NCI-H128 (cell line): Measurements from ENCODE around the gene ATP6V0E2.
"Not testable (repeated sequence)": the region's sequence is repeated elsewhere in the genome, so short reads cannot be mapped to it uniquely, and the experiment has no call there.

Source experiments
- DNase-seq: peaks from one replicate; lab custom pipeline; 2025; ENCODE audit not compliant: unreplicated experiment; lab: John Stamatoyannopoulos, UW

Gene ATP6V0E2

DNA sequence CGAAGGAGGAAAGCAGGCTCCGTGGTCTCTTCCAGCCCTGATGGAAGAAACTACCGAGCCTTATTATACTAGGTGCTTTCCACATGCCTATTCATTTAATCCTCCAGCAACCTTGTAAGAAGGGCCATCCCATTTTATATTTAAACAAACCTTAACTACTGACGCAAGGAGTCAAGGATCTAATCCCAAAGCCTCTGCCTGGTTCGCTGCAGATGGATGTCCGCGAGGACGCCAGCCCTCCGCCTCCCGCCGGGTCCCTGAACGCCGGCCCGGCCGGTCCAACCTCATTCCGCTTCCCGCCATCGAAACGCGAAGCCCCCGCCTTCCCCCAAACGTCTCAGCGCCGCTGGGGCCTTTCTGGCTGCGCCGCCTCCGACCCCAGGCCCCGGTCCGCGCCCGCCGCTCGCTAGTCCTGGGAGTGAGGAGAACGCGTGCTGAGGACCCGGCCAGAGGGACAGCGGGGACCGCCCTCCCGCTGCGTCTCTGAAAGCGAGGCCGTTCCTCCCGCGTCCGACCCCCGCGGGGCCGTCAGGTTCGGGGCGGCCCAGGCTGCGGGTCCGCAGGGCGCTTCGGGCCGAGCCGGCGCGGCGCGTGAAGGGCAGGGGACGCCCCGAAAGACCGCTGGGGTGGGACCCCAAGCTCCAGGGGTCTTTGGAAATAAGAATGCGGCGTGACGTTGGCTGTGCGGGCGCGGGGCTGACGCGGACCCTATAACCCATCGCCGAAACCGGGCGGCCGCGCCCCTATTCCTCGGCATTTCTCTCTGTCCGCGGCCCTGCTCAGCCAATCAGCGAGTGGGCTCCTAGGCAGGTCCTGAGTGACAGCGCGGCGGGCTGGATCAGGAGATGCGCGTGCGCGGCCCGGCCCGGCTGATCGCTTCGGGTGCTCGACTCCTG, at the start of gene ATP6V0E2:
ATP6V0E2 (plus strand) TSS at position 896 of the 896 bp plus-strand sequence. CDS start 97 bp downstream, outside the sequence.
- DNase-seq: peak; percentile 93

DNA sequence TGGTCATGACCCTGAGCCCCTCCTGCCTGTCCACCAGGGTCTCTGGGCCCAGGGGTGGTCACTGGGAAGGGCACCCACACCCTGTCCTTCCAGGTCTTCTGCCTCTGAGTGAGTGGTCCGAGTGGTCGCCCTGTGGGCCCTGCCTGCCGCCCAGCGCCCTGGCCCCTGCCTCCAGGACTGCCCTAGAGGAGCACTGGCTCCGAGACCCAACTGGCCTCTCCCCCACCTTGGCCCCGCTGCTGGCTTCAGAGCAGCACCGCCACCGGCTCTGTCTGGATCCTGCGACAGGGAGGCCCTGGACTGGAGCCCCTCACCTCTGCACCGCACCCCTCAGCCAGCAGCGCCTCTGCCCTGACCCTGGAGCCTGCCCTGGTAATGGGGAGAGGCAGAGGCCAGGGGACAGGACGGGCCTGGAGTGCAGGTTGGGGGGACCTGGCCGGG, 49.4 kb upstream of the ATP6V0E2 start:
- no peak for DNase-seq

DNA sequence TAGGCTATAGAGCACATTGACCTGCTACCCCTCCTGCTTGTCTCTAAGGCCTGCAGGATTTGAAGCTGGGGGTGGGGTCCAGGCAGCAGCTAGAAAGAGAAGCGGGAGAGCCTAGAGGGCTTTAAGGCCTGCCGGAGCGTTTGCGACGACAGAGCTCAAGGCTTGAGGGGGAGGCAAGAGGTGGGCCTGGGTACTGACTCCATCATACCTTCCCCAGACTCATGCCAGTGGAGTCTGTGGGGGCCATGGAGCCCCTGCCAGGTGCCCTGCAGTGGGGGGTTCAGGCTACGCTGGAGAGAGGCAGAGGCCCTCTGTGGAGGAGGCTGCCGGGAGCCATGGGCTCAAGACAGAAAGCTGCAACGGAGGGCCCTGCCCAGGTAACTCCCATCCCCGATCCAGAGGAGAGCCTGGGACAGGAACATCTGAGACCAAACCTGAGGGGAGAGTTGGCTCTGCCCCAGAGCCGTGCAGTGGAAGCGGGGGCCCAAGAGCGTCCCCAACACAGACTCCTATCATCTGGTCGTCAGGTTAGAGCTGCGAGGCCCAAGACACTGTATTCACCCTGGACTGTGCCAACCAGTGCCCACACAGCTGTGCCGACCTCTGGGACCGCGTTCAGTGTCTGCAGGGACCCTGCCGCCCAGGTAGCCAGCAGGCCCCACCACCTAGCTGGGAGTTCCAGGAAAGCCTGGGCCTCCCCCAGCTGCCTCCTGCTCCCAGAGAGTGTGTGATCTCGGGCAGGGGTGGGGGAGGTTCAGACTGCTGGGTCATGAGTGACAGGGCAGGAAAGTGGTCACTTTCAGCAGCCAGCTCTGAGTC, 48.8 kb upstream of the ATP6V0E2 start:
- no peak for DNase-seq

DNA sequence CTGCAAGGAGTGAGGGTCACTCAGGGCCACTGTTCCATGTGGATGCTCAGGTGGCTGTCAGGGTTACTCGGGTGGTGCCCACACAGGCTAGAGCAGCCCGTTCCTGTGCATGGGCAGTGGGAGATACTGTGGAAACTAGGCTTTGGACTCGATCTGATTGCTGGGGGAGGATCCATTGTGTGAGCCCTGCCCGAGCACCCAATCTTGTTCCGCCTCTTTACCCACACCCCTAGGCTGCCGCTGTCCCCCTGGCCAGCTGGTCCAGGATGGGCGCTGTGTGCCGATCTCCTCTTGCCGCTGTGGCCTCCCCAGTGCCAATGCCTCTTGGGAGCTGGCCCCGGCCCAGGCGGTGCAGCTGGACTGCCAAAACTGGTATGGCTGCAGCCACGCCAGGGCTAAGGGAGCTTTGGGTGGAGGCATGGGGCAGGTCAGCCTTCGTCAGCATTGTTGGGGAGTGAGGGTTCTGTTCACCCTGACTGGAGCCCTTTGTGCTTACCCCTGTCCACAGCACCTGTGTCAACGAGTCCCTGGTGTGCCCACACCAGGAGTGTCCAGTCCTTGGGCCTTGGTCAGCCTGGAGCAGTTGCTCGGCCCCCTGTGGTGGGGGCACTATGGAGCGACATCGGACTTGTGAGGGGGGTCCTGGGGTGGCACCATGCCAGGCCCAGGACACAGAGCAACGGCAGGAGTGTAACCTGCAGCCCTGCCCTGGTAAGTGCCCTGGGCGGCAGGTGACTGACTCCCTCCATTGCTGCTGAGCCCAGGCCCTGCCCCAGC, 48.0 kb upstream of the ATP6V0E2 start:
- no peak for DNase-seq

DNA sequence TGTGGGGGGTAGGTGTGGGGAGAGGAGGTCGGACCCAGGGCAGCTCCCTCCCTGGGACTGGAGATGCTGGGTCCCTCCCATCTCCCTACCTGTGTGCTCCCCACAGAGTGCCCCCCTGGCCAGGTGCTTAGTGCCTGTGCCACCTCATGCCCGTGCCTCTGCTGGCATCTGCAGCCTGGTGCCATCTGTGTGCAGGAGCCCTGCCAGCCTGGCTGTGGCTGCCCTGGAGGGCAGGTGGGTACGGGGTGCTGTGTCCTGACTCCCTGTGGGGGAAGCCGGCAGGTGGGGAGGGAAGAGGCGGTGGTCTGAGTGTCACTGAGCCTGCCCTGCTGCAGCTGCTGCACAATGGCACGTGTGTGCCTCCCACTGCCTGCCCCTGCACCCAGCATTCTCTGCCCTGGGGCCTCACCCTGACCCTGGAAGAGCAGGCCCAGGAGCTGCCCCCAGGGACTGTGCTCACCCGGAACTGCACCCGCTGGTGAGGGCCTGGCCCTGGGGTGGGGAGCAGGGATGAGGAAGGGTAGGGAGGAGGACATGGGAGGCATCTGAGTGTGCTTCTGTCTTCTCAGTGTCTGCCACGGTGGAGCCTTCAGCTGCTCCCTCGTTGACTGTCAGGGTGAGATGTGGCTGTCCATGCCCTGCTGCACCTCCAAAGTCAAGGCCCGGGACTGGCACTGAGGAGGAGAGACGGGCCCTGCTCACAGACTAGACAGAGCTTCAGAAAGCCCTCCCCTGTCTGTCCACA, 47.3 kb upstream of the ATP6V0E2 start:
- DNase-seq: no peak

DNA sequence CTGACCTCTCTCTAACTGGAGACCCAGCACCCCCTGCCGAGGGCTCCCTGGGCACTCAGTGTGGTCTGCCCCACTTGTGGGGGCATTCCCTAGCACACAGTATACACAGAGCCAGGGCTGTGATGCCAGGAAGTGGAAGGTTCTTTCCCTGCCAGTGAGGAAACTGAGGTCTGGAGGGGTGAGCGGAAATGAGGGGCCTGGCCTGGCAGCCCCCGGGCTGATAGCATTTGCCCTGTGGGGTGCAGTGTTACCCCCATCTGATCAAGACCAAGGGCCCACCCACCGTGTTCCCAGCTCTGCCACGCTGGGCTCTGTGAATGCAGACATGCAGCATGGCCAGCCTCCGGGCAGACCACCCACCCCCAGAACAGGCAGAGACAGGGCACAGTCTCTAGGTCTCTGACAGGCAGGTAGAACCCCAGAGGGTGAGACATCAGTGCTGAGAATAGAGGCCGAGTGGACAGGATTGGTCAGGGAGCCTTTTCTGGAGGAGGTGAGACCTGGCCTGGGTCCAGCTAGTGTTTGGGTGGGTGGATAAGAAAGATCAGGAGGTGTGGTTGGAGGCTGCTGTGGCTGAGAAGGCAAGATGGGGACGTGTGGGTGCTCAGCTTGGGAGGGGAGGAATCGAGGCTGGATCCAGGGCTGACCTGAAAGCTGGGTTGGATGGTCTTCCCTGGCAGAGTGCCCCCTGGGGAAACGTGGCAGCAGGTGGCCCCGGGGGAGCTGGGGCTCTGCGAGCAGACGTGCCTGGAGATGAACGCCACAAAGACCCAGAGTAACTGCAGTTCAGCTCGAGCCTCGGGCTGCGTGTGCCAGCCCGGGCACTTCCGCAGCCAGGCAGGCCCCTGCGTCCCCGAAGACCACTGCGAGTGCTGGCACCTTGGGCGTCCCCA, 46.4 kb upstream of the ATP6V0E2 start:
- DNase-seq: no peak

DNA sequence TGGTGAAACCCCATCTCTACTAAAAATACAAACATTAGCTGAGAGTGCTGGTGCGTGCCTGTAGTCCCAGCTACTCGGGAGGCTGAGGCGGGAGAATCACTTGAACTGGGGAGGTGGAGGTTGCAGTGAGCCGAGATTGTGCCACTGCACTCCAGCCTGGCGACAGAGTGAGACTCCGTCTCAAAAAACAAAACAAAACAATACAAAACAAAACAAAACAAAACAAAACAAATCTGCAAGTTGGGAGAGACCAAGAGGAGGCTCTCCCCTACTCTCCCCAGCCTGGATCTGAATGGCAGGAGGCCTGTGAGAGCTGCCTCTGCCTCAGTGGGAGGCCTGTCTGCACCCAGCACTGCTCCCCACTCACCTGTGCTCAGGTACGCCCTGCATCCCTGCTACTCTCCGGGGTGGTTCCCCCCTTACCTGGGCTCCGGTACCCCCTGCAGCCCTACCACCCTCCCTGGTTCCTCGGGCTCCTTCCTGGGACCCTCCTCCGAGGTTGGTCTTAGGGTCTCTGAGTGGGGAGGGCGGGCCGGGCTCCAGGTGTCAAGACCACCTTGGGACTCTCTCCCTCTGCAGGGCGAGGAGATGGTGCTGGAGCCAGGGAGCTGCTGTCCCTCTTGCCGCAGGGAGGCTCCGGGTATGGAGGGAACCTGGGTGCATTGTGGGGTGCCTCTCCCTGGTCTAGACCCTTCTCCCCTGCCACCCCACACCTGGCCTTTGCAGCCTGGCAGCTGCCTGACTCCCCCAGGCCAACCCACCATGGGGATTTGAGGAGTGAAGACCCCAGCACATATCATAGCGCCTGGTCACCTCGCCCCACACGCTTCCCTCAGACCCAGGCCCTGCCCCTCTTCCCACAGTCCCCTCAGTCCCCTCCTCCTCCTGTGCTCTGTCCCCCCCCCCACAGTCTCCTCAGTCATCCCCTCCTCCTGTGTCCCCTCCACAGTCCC, 45.1 kb upstream of the ATP6V0E2 start:
- DNase-seq: no peak

DNA sequence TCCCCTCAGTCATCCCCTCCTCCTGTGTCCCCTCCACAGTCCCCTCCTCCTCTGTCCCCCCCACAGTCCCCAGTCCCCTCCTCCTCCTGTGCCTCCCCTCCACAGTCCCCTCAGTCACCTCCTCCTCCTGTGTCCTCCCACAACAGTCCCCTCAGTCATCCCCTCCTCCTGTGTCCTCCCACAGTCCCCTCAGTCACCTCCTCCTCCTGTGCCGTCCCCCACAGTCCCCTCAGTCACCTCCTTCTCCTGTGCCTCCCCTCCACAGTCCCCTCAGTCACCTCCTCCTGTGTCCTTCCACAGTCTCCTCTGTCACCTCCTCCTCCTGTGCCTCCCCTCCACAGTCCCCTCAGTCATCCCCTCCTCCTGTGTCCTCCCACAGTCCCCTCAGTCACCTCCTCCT, 43.2 kb upstream of the ATP6V0E2 start:
- not testable (repeated sequence) for DNase-seq

DNA sequence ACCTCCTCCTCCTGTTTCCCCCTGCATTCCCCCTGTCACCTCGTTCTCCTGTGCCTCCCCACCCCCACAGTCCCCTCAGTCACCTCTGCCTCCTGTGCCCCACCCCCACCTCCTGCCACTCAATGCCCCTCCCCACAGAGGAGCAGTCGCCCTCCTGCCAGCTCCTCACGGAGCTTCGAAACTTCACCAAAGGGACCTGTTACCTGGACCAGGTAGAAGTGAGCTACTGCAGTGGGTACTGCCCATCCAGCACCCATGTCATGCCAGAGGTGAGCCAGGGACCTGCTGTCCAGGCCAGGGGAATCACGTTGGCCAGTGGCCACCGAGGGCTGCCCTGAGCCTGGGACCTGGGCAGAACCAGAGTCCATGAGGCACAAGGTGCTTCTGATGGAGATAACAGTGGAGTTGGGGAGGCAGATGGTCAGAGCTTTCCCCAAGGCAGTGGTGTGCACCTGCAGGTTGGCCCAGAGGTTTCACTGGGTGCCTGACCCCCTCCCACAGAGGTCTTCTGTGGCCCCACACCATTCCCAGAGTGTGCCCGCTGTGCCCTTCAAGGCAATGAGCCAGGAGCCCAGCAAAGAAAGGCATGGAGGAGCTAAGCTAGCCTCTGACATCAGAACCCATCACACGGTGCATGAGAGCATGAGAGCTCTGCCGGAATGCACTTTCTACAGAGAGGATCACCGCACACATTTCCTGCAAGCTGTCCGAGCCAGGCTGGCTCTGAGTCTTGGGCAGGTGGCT, 42.6 kb upstream of the ATP6V0E2 start:
- no peak for DNase-seq

DNA sequence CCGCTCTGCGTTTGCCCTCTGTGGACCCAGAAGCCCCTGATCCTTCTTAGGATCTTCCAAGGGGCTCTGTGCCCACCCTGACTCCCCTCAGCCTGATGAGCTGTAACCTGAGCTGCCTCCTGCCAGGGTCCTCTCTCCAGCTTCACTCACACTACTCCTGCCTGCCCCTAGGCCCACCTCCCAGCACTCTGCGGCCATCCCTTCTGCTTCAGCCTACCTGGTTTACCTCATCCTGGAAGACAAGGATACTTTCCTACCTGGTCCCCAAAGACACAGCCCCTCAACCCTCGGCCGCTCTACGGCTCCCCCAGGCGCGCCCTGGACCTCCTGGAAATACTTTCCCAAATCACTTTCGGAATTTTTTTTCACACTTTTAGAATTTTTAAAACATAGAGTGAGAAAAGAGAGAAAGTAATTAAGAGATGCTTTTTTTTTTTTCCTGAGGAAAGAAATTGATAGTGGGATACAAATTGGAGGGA, 42.0 kb upstream of the ATP6V0E2 start:
- no peak for DNase-seq

DNA sequence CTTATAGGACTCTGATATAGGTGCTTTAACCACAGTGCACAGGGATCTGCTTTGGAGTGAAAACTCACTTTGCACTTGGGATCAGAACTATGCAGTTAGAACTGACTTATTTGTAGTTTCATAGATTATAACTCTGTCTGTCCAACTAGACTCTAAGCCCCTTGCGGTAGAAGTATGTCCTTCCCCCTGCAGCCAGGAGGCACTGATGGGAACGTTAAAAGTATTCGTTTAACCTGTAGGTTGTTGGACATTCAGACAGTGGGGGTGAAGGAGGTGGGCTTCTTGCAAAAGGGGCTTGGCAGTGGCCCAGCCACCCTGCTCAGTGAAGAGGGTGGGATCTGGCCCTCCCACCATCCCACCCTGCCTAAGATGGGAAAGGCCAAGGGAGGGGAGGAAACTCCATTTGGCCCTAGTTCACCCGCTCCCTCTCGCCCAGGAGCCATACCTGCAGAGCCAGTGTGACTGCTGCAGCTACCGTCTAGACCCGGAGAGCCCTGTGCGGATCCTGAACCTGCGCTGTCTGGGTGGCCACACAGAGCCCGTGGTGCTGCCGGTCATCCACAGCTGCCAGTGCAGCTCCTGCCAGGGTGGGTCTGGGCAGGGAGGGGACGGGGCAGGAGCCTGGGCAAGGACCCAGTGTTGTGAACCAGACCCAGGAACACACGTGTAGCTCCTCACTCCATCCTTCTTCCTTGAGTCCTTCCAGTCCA, 41.3 kb upstream of the ATP6V0E2 start:
- no peak for DNase-seq

DNA sequence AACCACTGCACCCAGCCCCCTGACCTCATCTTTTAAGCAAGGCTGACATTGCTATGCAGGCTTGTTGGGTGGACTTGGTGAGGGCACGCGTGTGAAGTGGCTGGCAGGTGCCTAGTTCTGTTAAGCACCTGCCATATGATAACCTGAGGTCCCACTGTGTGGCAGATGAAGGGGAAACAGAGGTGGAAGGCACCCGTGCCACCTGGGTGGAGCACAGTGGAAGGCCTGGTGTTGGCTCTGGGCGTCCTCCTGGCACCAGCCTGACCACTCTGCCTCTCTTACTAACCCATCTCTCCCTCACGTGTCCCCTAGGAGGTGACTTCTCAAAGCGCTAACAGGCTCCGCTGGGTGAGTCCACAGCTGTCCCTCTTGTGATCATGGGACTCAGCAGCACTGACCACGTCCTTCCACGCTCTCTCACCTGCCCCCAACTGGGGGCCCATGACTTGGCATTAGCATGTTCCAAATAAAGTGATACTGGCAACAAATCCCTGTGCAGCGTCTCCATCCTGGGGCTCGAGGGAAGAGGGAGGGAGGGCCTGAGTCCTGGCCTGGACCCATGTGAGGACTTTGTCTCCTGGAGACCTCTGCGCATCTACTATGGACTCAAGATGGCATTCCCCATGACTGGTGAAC, 40.2 kb upstream of the ATP6V0E2 start:
- no peak for DNase-seq

DNA sequence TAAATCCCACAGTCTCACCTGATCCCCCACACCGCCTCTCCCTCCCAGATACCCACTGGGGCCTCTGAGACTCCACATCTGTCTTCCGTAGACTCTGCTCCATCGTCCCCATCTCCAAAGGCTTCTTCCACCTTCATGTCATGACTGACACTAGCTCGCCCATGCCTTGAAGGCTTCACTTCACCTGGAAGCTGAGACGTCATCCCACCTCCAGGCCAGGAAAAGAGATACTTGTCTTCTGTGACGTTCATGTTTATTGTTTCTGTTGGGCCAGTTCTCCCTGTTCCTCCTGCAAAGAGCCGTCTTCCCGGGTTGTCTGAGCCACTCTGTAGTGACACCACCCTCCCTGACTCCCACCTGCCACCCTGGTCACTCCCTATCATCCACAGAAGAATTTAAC, 39.2 kb upstream of the ATP6V0E2 start:
- no peak for DNase-seq

DNA sequence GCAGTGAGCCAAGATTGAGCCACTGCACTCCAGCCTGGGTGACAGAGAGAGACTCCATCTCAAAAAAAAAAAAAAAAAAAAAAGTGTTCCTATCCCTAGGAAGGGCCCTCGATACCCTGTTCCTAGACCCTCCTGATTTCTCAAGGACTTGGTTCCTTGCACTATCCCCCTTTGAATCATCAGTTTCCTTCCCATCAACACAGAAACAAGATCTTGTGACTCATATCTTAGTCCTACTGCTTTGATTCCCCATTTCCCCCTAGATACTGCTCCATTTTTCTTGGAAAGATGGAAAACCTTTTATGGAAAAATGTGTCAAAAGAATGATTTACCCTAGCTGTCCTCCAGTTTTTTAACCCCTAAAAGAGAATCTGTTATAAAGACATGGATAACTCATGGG, 37.3 kb upstream of the ATP6V0E2 start:
- DNase-seq: no peak

DNA sequence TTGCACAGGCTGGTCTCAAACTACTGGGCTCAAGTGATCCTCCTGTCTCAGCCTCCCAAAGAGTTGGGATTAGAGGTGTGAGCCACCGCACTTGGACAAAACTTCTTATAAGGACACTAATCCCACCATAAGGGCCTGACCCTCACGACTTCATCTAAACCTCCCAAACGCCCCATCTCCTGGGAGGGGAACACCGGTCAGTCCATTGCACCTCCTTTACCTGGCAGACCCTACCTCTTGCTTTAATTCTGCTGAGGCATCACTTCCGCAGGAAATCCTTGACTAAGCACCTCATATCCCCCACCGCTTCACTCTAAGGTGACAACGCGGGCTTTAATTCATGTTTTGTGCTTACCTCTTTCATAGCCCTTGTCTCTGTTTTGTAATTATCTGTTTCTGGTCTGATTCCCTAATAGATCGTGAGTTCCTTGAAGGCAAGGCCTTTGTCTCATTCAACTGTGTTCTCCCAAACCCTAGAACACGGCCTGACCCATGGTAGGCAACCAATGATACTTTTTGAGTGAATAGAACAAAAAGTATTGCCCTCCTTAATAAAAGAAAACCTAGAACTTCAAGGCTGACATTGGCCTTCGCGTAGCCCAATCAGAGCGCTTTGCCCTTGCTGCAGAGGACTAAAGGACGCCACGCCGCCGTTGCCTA, 36.1 kb upstream of the ATP6V0E2 start:
- no peak for DNase-seq
